Measurements from ENCODE around the gene RHBDD3. TPM values are rescaled to one million over a fixed set of nuclear protein-coding genes. Genes with fewer than 3 reads are reported as not detected.

RHBDD3 gene
- total and polyA plus RNA-seq, 9 of the 15 experiments (the other 6 are each of a cell fraction or from before 2014, with no cell fraction given), result 0.32 to 35.6 (median 14.0) TPM

GRCh38 chr22:29316141-29316828 lies 48.5 kb upstream of the RHBDD3 start (continued):
- TF ChIP-seq SMAD1 (IDR thresholded peaks at IDR 0.05; ENCODE audit: low read depth, low read length, partially characterized antibody) (no peak), SREBF2 (CRISPR knock-in tag; IDR thresholded peaks at IDR 0.05) (no peak), ZBTB11 (CRISPR knock-in tag; IDR thresholded peaks at IDR 0.05) (no peak), PPARD (CRISPR knock-in tag; IDR thresholded peaks at IDR 0.05) (no peak)

Measured in K562 (cell line).